ENCODE measurements around the gene IL11RA.

GRCh38 chr9:34625186-34625486, 26.8 kb upstream of the IL11RA start:
- TF ChIP-seq CTCF (IDR thresholded peaks at IDR 0.05; ENCODE audit: low read length) (no peak), EZH2 (IDR thresholded peaks at IDR 0.05; ENCODE audit: borderline replicate concordance, low read length) (no peak)

Measured in OCI-LY1 (cell line).